Upper lobe of right lung (tissue), 1 donor: Measurements from ENCODE around the gene VTCN1. TPM values are rescaled to one million over a fixed set of nuclear protein-coding genes. Genes with fewer than 3 reads are reported as not detected.

Experiments used
- ATAC-seq: fragments of 200-7000 bp; cut with Tn5 transposase; one replicate; pipeline ENCODE4 v1.9.1; 2020; ENCODE audit warnings: mild to moderate bottlenecking, moderate library complexity
- DNase-seq: peaks from one replicate; pipeline ENCODE4 v3.0.0-alpha.2; 2020
- H3K27ac ChIP-seq: fragments of 200-600 bp; one replicate; pipeline ENCODE4 v1.8.0; 2022
- H3K27me3 ChIP-seq: fragments of 200-600 bp; one replicate; pipeline ENCODE4 v1.8.0; 2022; ENCODE audit warnings: mild to moderate bottlenecking
- H3K36me3 ChIP-seq: fragments of 200-600 bp; one replicate; pipeline ENCODE4 v1.8.0; 2022
- H3K4me1 ChIP-seq: fragments of 200-600 bp; one replicate; pipeline ENCODE4 v1.8.0; 2022
- H3K4me3 ChIP-seq: fragments of 200-600 bp; one replicate; pipeline ENCODE4 v1.8.0; 2022; ENCODE audit warnings: mild to moderate bottlenecking
- H3K9me3 ChIP-seq: fragments of 200-600 bp; one replicate; pipeline ENCODE4 v1.8.0; 2022
- intact Hi-C: fragments of 100-400 bp; cut with DNase I; formaldehyde crosslinking; loops from one replicate; pipeline ENCODE4 v1.11.0; 2022
- total RNA-seq: library from RNA; stranded (reverse); fragmentation: NEBNext Ultra II Directional; extraction: Animal tissue kit (Norgen Biotek cat#: 25700); gene quantifications from one replicate; pipeline ENCODE4 v1.2.1, GENCODE V29; 2021
- TF ChIP-seq, protein P1 (sequence below): fragments of 200-600 bp; IDR thresholded peaks from one replicate; pipeline ENCODE4 v1.8.0; 2022; ENCODE audit warnings: antibody characterized with exemption
- donor health status: DM: no; HTN: yes; CAD: no; lungs with severe emphysema.

VTCN1 gene
- total RNA-seq, 1 donor from 2014 or later: not detected

DNA sequence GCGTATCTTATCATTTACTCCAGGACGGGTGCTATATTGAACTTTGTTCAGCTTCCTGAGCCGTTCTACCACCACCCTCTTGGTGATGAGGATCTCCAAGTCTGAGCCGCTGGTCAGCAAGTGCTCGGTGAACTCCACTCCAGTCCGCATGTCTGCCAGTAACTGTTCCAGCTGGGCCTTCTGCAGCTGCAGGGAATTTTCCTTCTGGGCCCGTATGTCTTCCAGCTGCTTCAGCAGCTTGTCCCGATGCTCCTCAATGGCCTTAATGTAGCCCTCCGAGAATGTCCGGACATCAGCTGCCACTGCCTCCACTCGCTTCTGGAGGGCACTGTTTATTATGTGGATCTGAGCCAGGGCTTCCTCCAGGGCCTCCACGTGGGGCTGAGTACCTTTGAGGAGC lies 92.6 kb downstream of the VTCN1 start:
- H3K27ac ChIP-seq: no peak overlapping the region
- intact Hi-C loops: no loop called here
- no peak for ATAC-seq

DNA sequence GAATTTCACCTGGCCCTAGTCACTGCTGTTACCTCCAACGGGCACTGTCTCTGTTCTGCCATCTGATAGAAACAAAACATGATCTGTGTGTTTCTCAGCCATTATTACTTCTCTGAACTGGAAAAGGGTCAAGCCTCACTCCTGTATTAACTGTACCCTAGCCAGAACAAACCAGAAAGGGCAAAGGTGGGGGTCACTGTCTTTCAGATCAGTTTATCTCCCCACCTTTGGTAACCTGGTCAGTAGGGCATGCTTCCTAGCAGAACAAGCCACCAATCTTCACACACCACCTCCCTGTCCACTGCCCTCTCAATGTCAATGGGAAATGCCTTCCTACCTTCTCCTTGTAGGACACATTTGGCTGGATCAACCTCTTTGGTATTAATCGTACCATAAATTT lies 93.0 kb downstream of the VTCN1 start:
- Histone ChIP-seq H3K27ac (no peak overlapping the region), H3K36me3 (peaks cover 5% of the 10 kb centered on the region), H3K27me3 (no peaks in the 10 kb centered on the region), H3K9me3 (no peaks in the 10 kb centered on the region), H3K4me3 (no peak overlapping the region), H3K4me1 (peaks cover 5% of the 10 kb centered on the region)
- TF ChIP-seq, protein P1, sequence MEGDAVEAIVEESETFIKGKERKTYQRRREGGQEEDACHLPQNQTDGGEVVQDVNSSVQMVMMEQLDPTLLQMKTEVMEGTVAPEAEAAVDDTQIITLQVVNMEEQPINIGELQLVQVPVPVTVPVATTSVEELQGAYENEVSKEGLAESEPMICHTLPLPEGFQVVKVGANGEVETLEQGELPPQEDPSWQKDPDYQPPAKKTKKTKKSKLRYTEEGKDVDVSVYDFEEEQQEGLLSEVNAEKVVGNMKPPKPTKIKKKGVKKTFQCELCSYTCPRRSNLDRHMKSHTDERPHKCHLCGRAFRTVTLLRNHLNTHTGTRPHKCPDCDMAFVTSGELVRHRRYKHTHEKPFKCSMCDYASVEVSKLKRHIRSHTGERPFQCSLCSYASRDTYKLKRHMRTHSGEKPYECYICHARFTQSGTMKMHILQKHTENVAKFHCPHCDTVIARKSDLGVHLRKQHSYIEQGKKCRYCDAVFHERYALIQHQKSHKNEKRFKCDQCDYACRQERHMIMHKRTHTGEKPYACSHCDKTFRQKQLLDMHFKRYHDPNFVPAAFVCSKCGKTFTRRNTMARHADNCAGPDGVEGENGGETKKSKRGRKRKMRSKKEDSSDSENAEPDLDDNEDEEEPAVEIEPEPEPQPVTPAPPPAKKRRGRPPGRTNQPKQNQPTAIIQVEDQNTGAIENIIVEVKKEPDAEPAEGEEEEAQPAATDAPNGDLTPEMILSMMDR: no peak
- ATAC-seq: no peak
- DNase-seq: no peak
- intact Hi-C loops: no loop called here

More for the DNA sequence above, 92.6 kb downstream of the VTCN1 start:
- TF ChIP-seq, protein P1: no peak
- H3K27me3 ChIP-seq: no peaks in the 10 kb centered on the region
- peaks cover 5% of the 10 kb centered on the region for H3K4me1 ChIP-seq
- no peaks in the 10 kb centered on the region for H3K9me3 ChIP-seq
- no peak for DNase-seq
- no peak overlapping the region for H3K4me3 ChIP-seq
- H3K36me3 ChIP-seq: peaks cover 5% of the 10 kb centered on the region

DNA sequence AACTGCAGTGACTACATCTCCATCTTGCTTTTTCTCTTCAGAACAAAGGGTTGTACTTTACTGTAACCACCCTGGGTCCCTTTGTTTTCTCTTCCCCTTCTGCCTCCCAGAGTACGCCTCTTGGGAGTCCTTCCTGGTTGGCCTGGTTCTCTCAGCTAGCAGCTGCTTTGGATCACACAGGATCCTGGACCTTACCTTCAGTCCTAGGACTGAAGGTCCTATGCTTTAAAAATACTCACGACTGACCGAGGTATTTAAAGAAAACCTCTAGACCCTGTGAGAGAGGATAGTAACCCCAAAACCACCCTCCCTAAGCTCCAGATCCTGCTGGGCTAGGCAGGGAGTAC lies 94.0 kb downstream of the VTCN1 start:
- intact Hi-C loops: no loop called here
- H3K27me3 ChIP-seq: no peaks in the 10 kb centered on the region
- no peak for ATAC-seq
- TF ChIP-seq, protein P1: no peak
- no peak overlapping the region for H3K4me3 ChIP-seq
- H3K36me3 ChIP-seq: peaks cover 5% of the 10 kb centered on the region
- H3K9me3 ChIP-seq: no peaks in the 10 kb centered on the region
- peaks cover 5% of the 10 kb centered on the region for H3K4me1 ChIP-seq
- no peak overlapping the region for H3K27ac ChIP-seq
- DNase-seq: no peak

DNA sequence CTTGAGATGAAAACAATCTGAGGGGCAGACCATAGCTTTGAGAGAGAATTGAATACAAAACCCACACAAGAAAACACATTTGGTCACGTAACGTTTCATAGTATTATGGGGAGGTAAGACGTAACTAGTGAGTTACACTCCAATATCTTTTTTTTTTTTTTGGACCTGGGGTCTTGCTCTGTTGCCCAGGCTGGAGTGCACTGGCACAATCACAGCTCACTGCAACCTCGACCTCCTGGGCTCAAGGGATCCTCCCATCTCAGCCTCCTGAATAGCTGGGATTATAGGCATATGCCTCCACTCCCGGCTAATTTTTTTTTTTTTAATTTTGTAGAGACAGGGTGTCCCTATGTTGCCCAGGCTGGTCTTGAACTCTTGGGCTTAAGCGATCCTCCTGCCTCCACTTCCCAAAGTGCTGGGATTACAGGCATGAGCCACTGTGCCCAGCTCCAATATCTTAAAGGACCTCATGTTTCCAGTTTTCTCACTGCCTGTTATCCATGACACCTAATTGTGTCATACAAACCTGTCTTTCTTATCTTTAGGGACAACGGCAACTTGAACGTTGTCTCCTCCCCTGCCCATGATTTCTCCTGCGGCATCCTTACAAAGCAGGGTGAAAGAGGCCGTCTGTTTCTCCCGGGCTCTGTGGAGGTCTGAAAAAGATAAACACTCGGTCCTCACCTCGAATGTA lies 94.5 kb downstream of the VTCN1 start:
- Histone ChIP-seq H3K4me1 (peaks cover 5% of the 10 kb centered on the region), H3K27me3 (no peaks in the 10 kb centered on the region), H3K4me3 (no peak overlapping the region), H3K9me3 (no peaks in the 10 kb centered on the region), H3K36me3 (peaks cover 5% of the 10 kb centered on the region), H3K27ac (no peak overlapping the region)
- ATAC-seq (no peak), DNase-seq (no peak)
- TF ChIP-seq, protein P1: no peak
- intact Hi-C loops: no loop called here

DNA sequence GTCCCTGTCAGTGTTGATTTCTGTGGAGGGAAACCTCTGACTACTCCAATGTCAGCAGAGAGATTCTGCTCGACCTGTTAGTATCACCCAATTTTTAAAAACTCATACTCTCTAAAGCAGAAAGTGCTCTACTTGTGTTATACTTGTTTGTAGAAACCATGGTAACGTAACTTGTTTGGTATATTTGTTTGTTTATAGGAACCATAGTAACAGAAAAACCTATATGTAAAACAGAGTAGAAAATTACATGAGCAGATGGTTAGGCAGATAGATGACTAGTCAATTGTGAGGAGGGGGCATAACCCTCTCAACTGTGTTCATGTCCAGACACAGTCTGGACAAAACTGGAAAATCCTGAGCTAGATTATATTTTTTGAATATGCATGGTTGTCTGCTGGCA lies 95.8 kb downstream of the VTCN1 start:
- Histone ChIP-seq H3K27ac (no peak overlapping the region), H3K4me3 (no peak overlapping the region), H3K36me3 (peaks cover 5% of the 10 kb centered on the region), H3K4me1 (no peaks in the 10 kb centered on the region), H3K9me3 (no peaks in the 10 kb centered on the region), H3K27me3 (no peaks in the 10 kb centered on the region)
- no peak for DNase-seq
- TF ChIP-seq, protein P1: no peak
- ATAC-seq: no peak
- intact Hi-C loops: no loop called here

DNA sequence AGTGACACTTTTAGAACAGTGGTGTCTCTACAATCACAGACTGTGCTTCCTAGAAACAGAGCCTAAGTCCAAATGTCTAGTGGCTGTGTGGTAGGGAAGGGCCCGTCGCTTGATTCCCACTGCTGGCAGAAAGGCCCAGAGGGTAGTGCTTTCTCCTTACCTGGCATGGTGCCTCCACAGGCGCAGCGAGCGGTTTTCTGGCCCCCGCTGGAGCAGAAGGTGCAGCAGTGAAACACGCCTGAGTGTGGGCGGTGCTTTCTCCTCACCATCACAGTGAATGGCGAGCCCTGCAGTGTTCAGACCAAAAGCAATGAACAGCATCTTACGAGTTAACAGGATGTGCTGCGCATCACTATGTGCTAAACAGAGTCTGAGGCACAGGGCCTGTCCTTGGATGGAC lies 97.5 kb downstream of the VTCN1 start:
- H3K4me1 ChIP-seq: no peaks in the 10 kb centered on the region
- TF ChIP-seq, protein P1: no peak
- no peaks in the 10 kb centered on the region for H3K9me3 ChIP-seq
- DNase-seq (no peak), ATAC-seq (no peak)
- no peak overlapping the region for H3K4me3 ChIP-seq
- H3K27ac ChIP-seq: no peak overlapping the region
- H3K36me3 ChIP-seq: peaks cover 5% of the 10 kb centered on the region
- no peaks in the 10 kb centered on the region for H3K27me3 ChIP-seq
- intact Hi-C loops: no loop called here
